OCI-LY7 (cell line): ENCODE data around the gene ENGASE. TPM values are rescaled to one million over a fixed set of nuclear protein-coding genes. Genes with fewer than 3 reads are reported as not detected.
"Not testable (repeated sequence)": the region's sequence is repeated elsewhere in the genome, so short reads cannot be mapped to it uniquely, and the experiment has no call there.

Experiments
- BruUV-seq: library from RNA; stranded (reverse); fragments of 400-500 nt; replicated peaks from 2 replicates; lab custom pipeline; 2021; lab: Mats Ljungman, UMichigan
- CTCF ChIA-PET: fragments of 300-600 bp; sonication (Branson Sonifier 250); formaldehyde crosslinking; loops from one replicate; lab custom pipeline; 2022; ENCODE audit warnings: antibody characterized with exemption; ENCODE audit not compliant: unreplicated experiment; lab: Charles Lee
- POLR2A ChIA-PET: fragments of 300-600 bp; sonication (Branson Sonifier 250); formaldehyde crosslinking; loops from one replicate; lab custom pipeline; 2022; ENCODE audit warnings: antibody characterized with exemption; lab: Charles Lee
- DNase-seq: peaks from one replicate; pipeline ENCODE4 v3.0.0-alpha.2; 2015; ENCODE audit warnings: low spot score
- H2AFZ ChIP-seq: fragments of 200-600 bp; sonication (generic), shearing (Covaris generic); 2 replicates; pipeline ENCODE4 v1.6.1; 2014; ENCODE audit warnings: mild to moderate bottlenecking, antibody characterized with exemption, low read length, moderate library complexity
- H3K27ac ChIP-seq: fragments of 200-600 bp; sonication (generic); 2 replicates; pipeline ENCODE4 v1.5.1; 2014; ENCODE audit warnings: mixed run types, low read depth, mild to moderate bottlenecking, moderate library complexity, low read length, inconsistent platforms; ENCODE audit not compliant: poor library complexity, severe bottlenecking
- H3K36me3 ChIP-seq: fragments of 200-600 bp; sonication (generic); 2 replicates; pipeline ENCODE4 v1.6.1; 2014; ENCODE audit warnings: mild to moderate bottlenecking, antibody characterized with exemption, low read length, moderate library complexity, mixed read lengths; ENCODE audit not compliant: insufficient read depth
- H3K4me1 ChIP-seq: fragments of 200-600 bp; sonication (generic); 2 replicates; pipeline ENCODE4 v1.5.1; 2014; ENCODE audit warnings: mild to moderate bottlenecking, low read length; ENCODE audit not compliant: insufficient read depth, poor library complexity, severe bottlenecking
- H3K4me2 ChIP-seq: fragments of 200-600 bp; sonication (generic); 2 replicates; pipeline ENCODE4 v1.6.1; 2014; ENCODE audit warnings: mild to moderate bottlenecking, low read length
- H3K4me3 ChIP-seq: fragments of 200-600 bp; sonication (generic); 2 replicates; pipeline ENCODE4 v1.5.1; 2014; ENCODE audit warnings: mild to moderate bottlenecking, low read depth, low read length; ENCODE audit not compliant: poor library complexity, severe bottlenecking
- H3K79me2 ChIP-seq: fragments of 200-600 bp; sonication (generic); 2 replicates; pipeline ENCODE4 v1.6.1; 2016; ENCODE audit warnings: low read depth, mild to moderate bottlenecking, low read length, moderate library complexity, mixed read lengths; ENCODE audit not compliant: insufficient read depth
- H3K9me2 ChIP-seq: fragments of 200-600 bp; sonication (generic); 2 replicates; pipeline ENCODE4 v1.6.1; 2016; ENCODE audit warnings: mild to moderate bottlenecking, low read length, mixed read lengths; ENCODE audit not compliant: insufficient read depth
- H3K9me3 ChIP-seq: fragments of 200-600 bp; sonication (generic); 2 replicates; pipeline ENCODE4 v1.6.1; 2014; ENCODE audit warnings: mild to moderate bottlenecking, mixed run types, low read length, mixed read lengths
- H4K20me1 ChIP-seq: fragments of 200-600 bp; sonication (generic); 2 replicates; pipeline ENCODE4 v1.6.1; 2014; ENCODE audit warnings: mild to moderate bottlenecking, antibody characterized with exemption, low read length, moderate library complexity, mixed read lengths; ENCODE audit not compliant: insufficient read depth
- CTCF ChIP-seq: fragments of 200-600 bp; sonication (generic); conservative IDR thresholded peaks from 2 replicates; pipeline ENCODE4 v1.5.1; 2014; ENCODE audit warnings: mild to moderate bottlenecking, antibody characterized with exemption, low read length, moderate library complexity, mixed read lengths
- EZH2phosphoT487 ChIP-seq: fragments of 200-600 bp; sonication (generic); IDR thresholded peaks from 2 replicates; pipeline ENCODE4 v1.6.1; 2018; ENCODE audit warnings: low read depth, borderline replicate concordance, mild to moderate bottlenecking, mixed run types, antibody characterized with exemption, low read length, moderate library complexity, mixed read lengths
- intact Hi-C: fragments of 100-400 bp; cut with micrococcal nuclease; formaldehyde crosslinking; loops from one replicate; pipeline ENCODE4 v1.10.0; 2022; ENCODE audit not compliant: unreplicated experiment
- total RNA-seq, 2 experiments: library from RNA; depleted of rRNA in 1 of 2; stranded (reverse); fragments of >200 nt in 1 of 2; shearing (Covaris generic) in 1 of 2; gene quantifications; 2 replicates each; pipeline ENCODE4 v1.2.3, GENCODE V29; 2014 to 2022

The ENGASE gene
- total RNA-seq, 2 experiments from 2014 or later: 8.4 to 35.1 TPM

- no peak overlapping the region for H2AFZ ChIP-seq
- H3K4me2 ChIP-seq: no peak overlapping the region; the same call in 1 of the 2 replicates
- intact Hi-C loops: no loop called here
- H3K27ac ChIP-seq: no peak overlapping the region
- H3K4me1 ChIP-seq: peaks cover 5% of the 10 kb centered on the region
- H3K36me3 ChIP-seq: no peaks in the 10 kb centered on the region
- H3K79me2 ChIP-seq: no peaks in the 10 kb centered on the region
- no peak for DNase-seq
- ChIA-PET CTCF (no interaction called here), POLR2A (interaction anchor here (1.1 kb wide), 1 partner anchor 10 kb away, joined by 3 read pairs; no protein-coding TSS in a partner anchor)
- no peak overlapping the region for H3K4me3 ChIP-seq
- no peaks in the 10 kb centered on the region for H3K9me2 ChIP-seq
- H3K9me3 ChIP-seq: no peaks in the 10 kb centered on the region
- TF ChIP-seq EZH2phosphoT487 (no peak), CTCF (no peak)
- BruUV-seq: no TSS peak
- H4K20me1 ChIP-seq: no peaks in the 10 kb centered on the region
Measured at GRCh38 chr17:79073706-79074088, 927 bp upstream of the ENGASE start.

GRCh38 chr17:79074121-79074648, 439 bp upstream of the ENGASE start:
- H4K20me1 ChIP-seq, H3K9me3 ChIP-seq, H3K27ac ChIP-seq, CTCF ChIA-PET, H3K9me2 ChIP-seq, H3K79me2 ChIP-seq, BruUV-seq, DNase-seq, intact Hi-C loops, H3K36me3 ChIP-seq, H3K4me1 ChIP-seq: not testable (repeated sequence)
- H3K4me2 ChIP-seq: peak overlapping the region; percentile 52
- POLR2A ChIA-PET: interaction anchor here (1.1 kb wide), 1 partner anchor 9 kb away, joined by 3 read pairs; no protein-coding TSS in a partner anchor
- peak overlapping the region; percentile 70 for H3K4me3 ChIP-seq
- peak overlapping the region; percentile 61; the same call in 1 of the 2 replicates for H2AFZ ChIP-seq

- TF ChIP-seq CTCF: no peak
- TF ChIP-seq EZH2phosphoT487: no peak
- no TSS peak for BruUV-seq
- H2AFZ ChIP-seq: no peak overlapping the region
- H3K9me2 ChIP-seq: no peaks in the 10 kb centered on the region
- H3K27ac ChIP-seq: no peak overlapping the region
- intact Hi-C loops: no loop called here
- peaks cover 5% of the 10 kb centered on the region for H3K4me1 ChIP-seq
- no peaks in the 10 kb centered on the region for H4K20me1 ChIP-seq
- H3K79me2 ChIP-seq: no peaks in the 10 kb centered on the region
- CTCF ChIA-PET: no interaction called here
- POLR2A ChIA-PET: no interaction called here
- H3K4me3 ChIP-seq: peak overlapping the region; percentile 70
- no peaks in the 10 kb centered on the region for H3K9me3 ChIP-seq
- H3K4me2 ChIP-seq: peak overlapping the region; percentile 52
- no peak for DNase-seq
- H3K36me3 ChIP-seq: no peaks in the 10 kb centered on the region
Measured at GRCh38 chr17:79075446-79075750, 774 bp downstream of the ENGASE start.
